H9 (cell line): Measurements from ENCODE around the gene INHBB. TPM values are rescaled to one million over a fixed set of nuclear protein-coding genes. Genes with fewer than 3 reads are reported as not detected.

Experiments
- DNase-seq: peaks from one replicate; pipeline ENCODE4 v3.0.0-alpha.2; 2017
- H2AFZ ChIP-seq: one replicate; pipeline ENCODE4 v1.6.1; 2013; ENCODE audit warnings: mild to moderate bottlenecking, low read length, control low read depth, moderate library complexity
- H2AK5ac ChIP-seq: 2 replicates; pipeline ENCODE4 v1.6.1; 2013; ENCODE audit warnings: low read length, control low read depth, mixed read lengths; ENCODE audit not compliant: insufficient read length
- H2BK120ac ChIP-seq: one replicate; pipeline ENCODE4 v1.6.1; 2013; ENCODE audit warnings: low read depth, mild to moderate bottlenecking, low read length, control low read depth, inconsistent platforms; ENCODE audit not compliant: poor library complexity, severe bottlenecking
- H2BK12ac ChIP-seq: 2 replicates; pipeline ENCODE4 v1.6.1; 2013; ENCODE audit warnings: low read length, control low read depth, mixed read lengths, low read depth; ENCODE audit not compliant: insufficient read length
- H2BK15ac ChIP-seq: 2 replicates; pipeline ENCODE4 v1.6.1; 2013; ENCODE audit warnings: low read depth, low read length, control low read depth
- H2BK20ac ChIP-seq: one replicate; pipeline ENCODE4 v1.6.1; 2013; ENCODE audit warnings: low read depth, mild to moderate bottlenecking, low read length, control low read depth, inconsistent platforms; ENCODE audit not compliant: poor library complexity, severe bottlenecking
- H2BK5ac ChIP-seq: 2 replicates; pipeline ENCODE4 v1.6.1; 2013; ENCODE audit warnings: low read length, control low read depth, mixed read lengths; ENCODE audit not compliant: insufficient read length
- H3K14ac ChIP-seq: 2 replicates; pipeline ENCODE4 v1.6.1; 2013; ENCODE audit warnings: low read length, control low read depth; ENCODE audit not compliant: insufficient read depth
- H3K18ac ChIP-seq: 2 replicates; pipeline ENCODE4 v1.6.1; 2013; ENCODE audit warnings: low read depth, mild to moderate bottlenecking, mixed read lengths, low read length, control low read depth; ENCODE audit not compliant: insufficient read length
- H3K23ac ChIP-seq: 2 replicates; pipeline ENCODE4 v1.6.1; 2013; ENCODE audit warnings: low read length, control low read depth, mixed read lengths, low read depth; ENCODE audit not compliant: insufficient read length
- H3K23me2 ChIP-seq: 2 replicates; pipeline ENCODE4 v1.6.1; 2013; ENCODE audit warnings: low read depth, mild to moderate bottlenecking, mixed read lengths, low read length, control low read depth; ENCODE audit not compliant: insufficient read length, poor library complexity, severe bottlenecking
- H3K27ac ChIP-seq: 2 replicates; pipeline ENCODE4 v1.5.1; 2013; ENCODE audit warnings: low read length, control low read depth, mixed read lengths, low read depth; ENCODE audit not compliant: insufficient read length
- H3K27me3 ChIP-seq: 2 replicates; pipeline ENCODE4 v1.6.1; 2013; ENCODE audit warnings: low read length, control low read depth, inconsistent platforms; ENCODE audit not compliant: insufficient read depth
- H3K4ac ChIP-seq: 2 replicates; pipeline ENCODE4 v1.6.1; 2013; ENCODE audit warnings: low read depth, mild to moderate bottlenecking, control low read depth, inconsistent platforms, low read length, moderate library complexity
- H3K4me1 ChIP-seq: 2 replicates; pipeline ENCODE4 v1.6.1; 2013; ENCODE audit warnings: low read length, control low read depth, inconsistent platforms; ENCODE audit not compliant: insufficient read depth
- H3K4me2 ChIP-seq: 2 replicates; pipeline ENCODE4 v1.6.1; 2013; ENCODE audit warnings: low read length, control low read depth, mixed read lengths; ENCODE audit not compliant: insufficient read length, insufficient read depth
- H3K56ac ChIP-seq: 2 replicates; pipeline ENCODE4 v1.6.1; 2013; ENCODE audit warnings: low read depth, mild to moderate bottlenecking, mixed read lengths, low read length, control low read depth; ENCODE audit not compliant: insufficient read length
- H3K79me1 ChIP-seq: 2 replicates; pipeline ENCODE4 v1.6.1; 2013; ENCODE audit warnings: low read depth, mild to moderate bottlenecking, moderate library complexity, low read length, control low read depth, inconsistent platforms; ENCODE audit not compliant: insufficient read depth, poor library complexity, severe bottlenecking
- H3K79me2 ChIP-seq: 2 replicates; pipeline ENCODE4 v1.6.1; 2013; ENCODE audit warnings: low read length, control low read depth, inconsistent platforms; ENCODE audit not compliant: insufficient read depth
- H3K9ac ChIP-seq: 2 replicates; pipeline ENCODE4 v1.6.1; 2013; ENCODE audit warnings: low read length, control low read depth, mixed read lengths; ENCODE audit not compliant: insufficient read length; ENCODE audit errors: extremely low read depth
- H3K9me3 ChIP-seq: one replicate; pipeline ENCODE4 v1.6.1; 2013; ENCODE audit warnings: low read depth, low read length, inconsistent platforms; ENCODE audit not compliant: control insufficient read depth
- H3T11ph ChIP-seq: one replicate; pipeline ENCODE4 v1.6.1; 2013; ENCODE audit warnings: mild to moderate bottlenecking, low read length, control low read depth, inconsistent platforms
- H4K20me1 ChIP-seq: one replicate; pipeline ENCODE4 v1.6.1; 2013; ENCODE audit not compliant: control insufficient read depth, insufficient read length, insufficient read depth
- H4K5ac ChIP-seq: 2 replicates; pipeline ENCODE4 v1.6.1; 2013; ENCODE audit warnings: low read depth, mild to moderate bottlenecking, mixed read lengths, low read length, control low read depth; ENCODE audit not compliant: insufficient read length
- H4K8ac ChIP-seq: replicated peaks from 2 replicates; pipeline ENCODE4 v1.6.1; 2013; ENCODE audit warnings: low read length, control low read depth, mixed read lengths, low read depth; ENCODE audit not compliant: insufficient read length
- H4K91ac ChIP-seq: 2 replicates; pipeline ENCODE4 v1.6.1; 2013; ENCODE audit warnings: low read depth, mild to moderate bottlenecking, moderate library complexity, mixed read lengths, low read length, control low read depth; ENCODE audit not compliant: insufficient read length
- H3K27ac Mint-ChIP-seq, 3 experiments: 2 replicates in 2 of 3; 3 replicates in 1 of 3; pipeline ENCODE4 v1.8.0; 2020 to 2021; ENCODE audit warnings: mixed read lengths in 3 of 3, mild to moderate bottlenecking in 1 of 3, moderate library complexity in 1 of 3
- H3K27me3 Mint-ChIP-seq: 2 replicates; pipeline ENCODE4 v1.8.0; 2021; ENCODE audit warnings: low read depth, mild to moderate bottlenecking, moderate library complexity, mixed read lengths
- H3K36me3 Mint-ChIP-seq, 3 experiments: 2 replicates in 2 of 3; 3 replicates in 1 of 3; pipeline ENCODE4 v1.8.0; 2020 to 2021; ENCODE audit warnings: low read depth in 3 of 3, mixed read lengths in 3 of 3; ENCODE audit not compliant: insufficient read depth in 1 of 3
- H3K4me1 Mint-ChIP-seq, 2 experiments: 2 replicates each; pipeline ENCODE4 v1.8.0; 2020; ENCODE audit warnings: mixed read lengths in 2 of 2
- H3K4me3 Mint-ChIP-seq, 2 experiments: 2 replicates in 1 of 2; 3 replicates in 1 of 2; pipeline ENCODE4 v1.8.0; 2020 to 2021; ENCODE audit warnings: mild to moderate bottlenecking in 2 of 2, mixed read lengths in 2 of 2, moderate library complexity in 1 of 2
- H3K9me3 Mint-ChIP-seq, 2 experiments: 2 replicates in 1 of 2; 3 replicates in 1 of 2; pipeline ENCODE4 v1.8.0; 2020; ENCODE audit warnings: mild to moderate bottlenecking in 2 of 2, mixed read lengths in 2 of 2, moderate library complexity in 1 of 2
- WGBS: extraction: QIAGEN DNeasy Blood & Tissue Kit; methylation state at CpG from one replicate; pipeline ENCODE4 v1.1.7; 2013; ENCODE audit warnings: missing lambda C conversion rate, low lambda C conversion rate, mixed read lengths; ENCODE audit not compliant: insufficient read length; ENCODE audit errors: extremely low coverage; 5-methylcytosine and 5-hydroxymethylcytosine counted together
- total RNA-seq: library from RNA; stranded (reverse); gene quantifications from 2 replicates; pipeline ENCODE4 v1.2.1, GENCODE V29; 2021
- TF ChIP-seq, protein P1 (sequence below): fragments of 200-600 bp; sonication (generic); conservative IDR thresholded peaks from 3 replicates; pipeline ENCODE4 v1.8.0; 2021; ENCODE audit warnings: antibody characterized with exemption, mild to moderate bottlenecking

Gene INHBB
- total RNA-seq, 1 experiment from 2014 or later = 0.13 TPM

- Histone ChIP-seq H3K23me2 (no peaks in the 10 kb centered on the region), H3K27ac (no peak overlapping the region), H3K23ac (no peak overlapping the region), H2BK20ac (no peak overlapping the region), H3K56ac (no peak overlapping the region), H2AFZ (no peak overlapping the region), H4K5ac (no peak overlapping the region), H3K9ac (no peak overlapping the region), H3K79me2 (no peaks in the 10 kb centered on the region), H4K20me1 (no peaks in the 10 kb centered on the region), H3K27me3 (no peaks in the 10 kb centered on the region), H3T11ph (no peak overlapping the region), H3K9me3 (no peaks in the 10 kb centered on the region), H2BK15ac (no peak overlapping the region), H4K91ac (no peak overlapping the region), H3K14ac (no peak overlapping the region), H2BK12ac (no peak overlapping the region), H2AK5ac (no peak overlapping the region), H3K4ac (no peak overlapping the region), H3K79me1 (no peaks in the 10 kb centered on the region), H4K8ac (no peak overlapping the region), H2BK120ac (no peak overlapping the region), H3K4me1 (no peaks in the 10 kb centered on the region), H2BK5ac (no peak overlapping the region), H3K4me2 (no peak overlapping the region), H3K18ac (no peak overlapping the region)
- H3K36me3 Mint-ChIP-seq = no peaks in the 10 kb centered on the region
- TF ChIP-seq, protein P1, sequence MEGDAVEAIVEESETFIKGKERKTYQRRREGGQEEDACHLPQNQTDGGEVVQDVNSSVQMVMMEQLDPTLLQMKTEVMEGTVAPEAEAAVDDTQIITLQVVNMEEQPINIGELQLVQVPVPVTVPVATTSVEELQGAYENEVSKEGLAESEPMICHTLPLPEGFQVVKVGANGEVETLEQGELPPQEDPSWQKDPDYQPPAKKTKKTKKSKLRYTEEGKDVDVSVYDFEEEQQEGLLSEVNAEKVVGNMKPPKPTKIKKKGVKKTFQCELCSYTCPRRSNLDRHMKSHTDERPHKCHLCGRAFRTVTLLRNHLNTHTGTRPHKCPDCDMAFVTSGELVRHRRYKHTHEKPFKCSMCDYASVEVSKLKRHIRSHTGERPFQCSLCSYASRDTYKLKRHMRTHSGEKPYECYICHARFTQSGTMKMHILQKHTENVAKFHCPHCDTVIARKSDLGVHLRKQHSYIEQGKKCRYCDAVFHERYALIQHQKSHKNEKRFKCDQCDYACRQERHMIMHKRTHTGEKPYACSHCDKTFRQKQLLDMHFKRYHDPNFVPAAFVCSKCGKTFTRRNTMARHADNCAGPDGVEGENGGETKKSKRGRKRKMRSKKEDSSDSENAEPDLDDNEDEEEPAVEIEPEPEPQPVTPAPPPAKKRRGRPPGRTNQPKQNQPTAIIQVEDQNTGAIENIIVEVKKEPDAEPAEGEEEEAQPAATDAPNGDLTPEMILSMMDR = no peak
- peaks cover 8 to 15% of the 10 kb centered on the region in 2 experiments for H3K4me1 Mint-ChIP-seq
- no peak for DNase-seq
- H3K27me3 Mint-ChIP-seq = peaks cover 56% of the 10 kb centered on the region
- no peak overlapping the region for H3K27ac Mint-ChIP-seq
- no CpG with 5 or more reads among the region's 1 CpG for WGBS
- no peaks in the 10 kb centered on the region for H3K9me3 Mint-ChIP-seq
- no peak overlapping the region for H3K4me3 Mint-ChIP-seq
Observed at GRCh38 chr2:120392923-120393322, 47.0 kb downstream of the INHBB start.
